HG02870 (cell line): ENCODE data around the gene PRXL2B.

Experiments used
- ATAC-seq: cut with Tn5 transposase; IDR thresholded peaks from one replicate; pipeline ENCODE4 v1.9.1; 2021; ENCODE audit warnings: mild to moderate bottlenecking, moderate library complexity; ENCODE audit not compliant: unreplicated experiment

PRXL2B gene

DNA sequence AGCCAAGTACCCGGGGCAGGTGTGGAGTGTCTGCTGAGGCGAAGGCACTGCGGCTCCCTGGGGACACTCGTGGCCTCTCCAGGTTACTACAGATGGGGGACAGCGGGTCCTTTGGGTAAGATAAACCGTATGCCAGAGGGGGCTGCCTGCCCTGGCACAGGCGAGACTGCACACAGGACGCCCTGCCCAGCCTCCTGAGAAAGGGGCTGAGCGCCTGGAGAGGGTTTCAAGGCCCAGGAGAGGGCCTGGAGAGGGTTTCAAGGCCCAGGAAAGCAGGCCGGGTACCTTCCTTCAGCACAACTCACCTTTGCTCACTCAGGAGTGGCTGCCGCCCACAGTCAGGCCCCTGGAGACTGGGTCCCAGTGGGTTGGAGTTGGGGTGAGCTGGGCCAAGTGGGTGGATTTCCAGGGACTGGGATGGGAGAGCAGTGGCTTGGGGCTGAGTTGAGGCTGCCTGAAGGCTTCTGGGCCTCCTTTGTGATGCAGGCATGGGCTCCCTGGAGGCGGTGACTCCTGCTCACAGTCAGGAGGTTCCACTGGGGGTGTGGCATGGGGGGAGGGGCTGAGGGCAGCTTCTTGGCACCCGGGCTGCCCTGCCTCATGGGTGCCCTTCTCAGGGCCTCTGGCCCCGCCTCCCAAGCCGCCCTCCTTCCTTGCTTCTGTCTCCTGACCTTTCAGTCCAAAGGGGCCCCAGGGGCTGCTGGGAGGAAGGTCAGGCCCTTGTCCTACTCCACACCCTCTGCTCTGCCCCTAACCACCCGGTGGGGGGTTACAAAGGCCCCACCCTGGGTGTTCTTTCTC is 46.2 kb downstream of the PRXL2B start, which contains the start of gene MMEL1:
MMEL1 (minus strand) TSS at position 456 of the 801 bp plus-strand sequence. CDS start 3,532 bp downstream, outside the sequence.
- ATAC-seq: no peak

GRCh38 chr1:2633366-2633935 is 46.9 kb downstream of the PRXL2B start:
- no peak for ATAC-seq

GRCh38 chr1:2633936-2634491 is 47.4 kb downstream of the PRXL2B start:
- no peak for ATAC-seq

- ATAC-seq: no peak
Measured at GRCh38 chr1:2635361-2636010, 48.9 kb downstream of the PRXL2B start.

DNA sequence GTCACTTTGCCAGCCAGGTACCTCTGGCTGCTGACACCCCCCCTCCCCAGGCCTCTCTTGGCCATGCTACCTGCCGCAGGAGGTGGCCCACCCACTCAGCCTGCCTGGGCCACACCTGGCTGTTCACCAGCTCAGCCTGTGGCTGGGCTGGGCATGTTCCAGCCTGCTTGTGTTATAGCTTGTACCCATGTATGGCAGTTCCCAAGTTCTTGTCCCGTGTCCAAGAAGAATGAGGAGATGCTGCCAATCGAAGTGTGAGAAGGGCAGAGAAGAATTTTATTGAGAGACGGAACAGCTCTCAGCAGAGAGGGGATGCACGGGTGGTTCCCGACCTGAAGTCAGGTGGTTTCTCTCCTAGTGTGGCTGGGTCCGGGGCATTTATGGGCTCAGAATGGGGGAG is 50.2 kb downstream of the PRXL2B start:
- ATAC-seq: no peak

DNA sequence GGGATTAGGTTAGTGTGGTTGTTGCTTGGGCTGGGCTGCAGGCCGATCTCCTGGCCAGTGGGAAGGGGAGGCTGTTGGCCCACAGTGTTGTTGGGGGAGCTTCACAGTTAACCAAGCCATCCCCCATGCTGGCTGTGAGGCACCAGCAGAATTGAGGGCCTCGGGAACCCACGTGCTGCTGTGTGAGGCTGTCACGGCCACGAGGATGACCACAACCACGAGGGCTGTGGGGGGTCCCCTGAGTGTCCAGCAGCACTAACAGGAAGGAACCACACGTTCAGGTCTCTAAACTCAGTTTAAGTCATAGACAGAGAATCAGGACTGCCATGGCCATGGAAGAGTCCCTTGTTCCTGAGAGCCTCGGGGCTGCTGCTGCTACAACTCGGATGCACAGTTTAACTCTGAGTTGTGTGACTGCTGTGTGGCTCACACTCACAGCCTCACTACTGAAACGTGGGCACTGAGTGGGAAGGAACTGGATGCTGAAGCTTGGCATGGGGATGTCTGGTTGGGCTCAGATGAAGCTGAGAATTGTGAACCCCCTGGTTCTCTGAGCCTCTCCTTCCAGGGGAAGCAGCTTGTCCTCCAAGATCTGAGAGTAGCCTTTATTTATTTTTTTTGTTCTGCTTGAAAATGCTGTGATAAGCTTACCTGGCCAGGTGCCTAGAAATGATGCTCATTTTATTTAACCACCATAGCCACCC is 51.0 kb downstream of the PRXL2B start:
- ATAC-seq: no peak

- ATAC-seq: no peak
Measured at GRCh38 chr1:2638466-2639115, 52.0 kb downstream of the PRXL2B start.

GRCh38 chr1:2639203-2639602 is 52.6 kb downstream of the PRXL2B start:
- no peak for ATAC-seq

DNA sequence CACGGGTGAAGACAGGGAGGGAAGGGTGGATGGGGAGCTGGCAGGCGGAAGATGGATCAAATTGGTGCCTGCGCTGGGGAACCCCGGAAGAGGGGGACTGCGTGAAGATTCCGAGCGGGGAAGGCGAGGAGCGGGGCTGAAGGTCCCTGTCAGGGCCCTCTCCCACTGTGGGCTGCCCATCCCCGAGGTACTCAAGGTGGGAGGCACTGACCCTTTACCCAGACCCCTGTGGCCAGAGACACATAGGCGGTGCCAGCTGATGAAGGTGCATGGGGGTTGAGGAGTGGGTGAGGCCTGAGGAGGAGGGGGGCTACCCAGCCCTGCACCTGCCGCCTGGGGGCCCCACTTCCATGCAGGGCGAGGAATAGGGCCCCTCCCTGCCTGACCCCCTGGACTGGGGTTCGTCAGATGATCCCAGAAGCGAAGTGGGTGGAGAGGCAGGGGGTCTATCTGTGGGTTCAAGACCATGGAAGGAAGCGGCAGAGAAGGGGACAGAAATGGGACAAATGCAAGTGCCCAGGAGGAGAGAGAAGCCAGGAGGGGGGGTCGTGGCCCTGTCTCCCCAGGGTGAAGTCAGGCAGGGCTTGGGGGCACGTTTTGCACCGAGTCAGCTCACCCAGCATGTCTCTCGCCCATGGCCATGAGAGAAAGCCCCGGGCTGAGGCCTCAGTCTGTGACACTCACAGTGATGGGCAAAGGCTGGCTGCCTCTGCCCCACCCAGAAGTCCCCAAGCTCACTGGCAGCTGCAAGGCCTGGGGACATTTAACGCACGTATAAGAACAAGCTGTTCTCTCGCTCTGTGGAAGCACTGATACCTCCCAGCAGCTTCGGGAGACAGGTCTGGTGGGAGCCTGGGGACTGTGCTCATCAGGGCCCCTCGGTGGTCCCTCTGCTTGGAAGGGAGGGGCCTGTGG is 53.3 kb downstream of the PRXL2B start:
- no peak for ATAC-seq

DNA sequence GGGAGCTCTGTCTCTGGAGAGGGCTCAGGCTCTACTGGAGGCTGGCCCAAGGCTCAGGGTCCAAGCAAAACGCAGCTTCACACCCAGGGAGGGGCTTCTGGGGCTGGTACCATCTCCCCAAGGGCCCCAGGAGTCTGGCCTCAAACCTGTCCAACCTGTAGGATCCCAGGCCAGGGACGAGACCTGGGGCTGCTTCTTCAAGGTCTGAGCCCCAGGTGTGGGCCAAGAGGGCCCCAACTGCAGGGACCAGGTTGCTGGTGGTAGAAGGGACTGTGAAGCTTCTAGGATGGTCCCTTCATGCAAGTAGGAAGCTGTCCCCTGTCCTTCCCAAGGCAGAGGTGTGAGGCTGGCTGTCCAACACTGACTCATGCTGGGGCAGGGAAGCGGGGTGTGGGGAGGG is 54.0 kb downstream of the PRXL2B start:
- ATAC-seq: no peak
